GM23338 (cell line): ENCODE data around the gene KAT14. TPM values are rescaled to one million over a fixed set of nuclear protein-coding genes. Genes with fewer than 3 reads are reported as not detected.

Experiments
- ATAC-seq: fragments of 200-7000 bp; cut with Tn5 transposase; 3 replicates; pipeline ENCODE4 v1.9.1; 2020
- DNase-seq: peaks from one replicate; pipeline ENCODE4 v3.0.0-alpha.2; 2015; ENCODE audit warnings: low spot score
- H2AFZ ChIP-seq: fragments of 200-600 bp; sonication (generic); 2 replicates; pipeline ENCODE4 v1.8.0; 2016; ENCODE audit warnings: antibody characterized with exemption, mild to moderate bottlenecking, moderate library complexity
- H3F3A ChIP-seq: fragments of 200-600 bp; sonication (generic); replicated peaks from 2 replicates; pipeline ENCODE4 v1.8.0; 2017; ENCODE audit warnings: antibody characterized with exemption, mixed run types, low read depth
- H3K27ac ChIP-seq: fragments of 200-600 bp; sonication (generic); 2 replicates; pipeline ENCODE4 v1.6.1; 2016; ENCODE audit warnings: low read depth
- H3K27me3 ChIP-seq: fragments of 200-600 bp; sonication (generic); 2 replicates; pipeline ENCODE4 v1.8.0; 2016; ENCODE audit warnings: mild to moderate bottlenecking, mixed run types, moderate library complexity; ENCODE audit not compliant: insufficient read depth
- H3K36me3 ChIP-seq: fragments of 200-600 bp; sonication (generic); 2 replicates; pipeline ENCODE4 v1.8.0; 2016; ENCODE audit warnings: mild to moderate bottlenecking; ENCODE audit not compliant: insufficient read depth
- H3K4me1 ChIP-seq: fragments of 200-600 bp; sonication (generic); 2 replicates; pipeline ENCODE4 v1.8.0; 2016; ENCODE audit warnings: mild to moderate bottlenecking, moderate library complexity; ENCODE audit not compliant: insufficient read depth
- H3K4me2 ChIP-seq: fragments of 200-600 bp; sonication (generic); 2 replicates; pipeline ENCODE4 v1.7.1; 2017; ENCODE audit warnings: mixed run types
- H3K4me3 ChIP-seq: fragments of 200-600 bp; sonication (generic); 2 replicates; pipeline ENCODE4 v1.6.1; 2016; ENCODE audit warnings: mixed run types
- H3K79me2 ChIP-seq: fragments of 200-600 bp; sonication (generic); replicated peaks from 2 replicates; pipeline ENCODE4 v1.8.0; 2017; ENCODE audit warnings: mild to moderate bottlenecking; ENCODE audit not compliant: insufficient read depth
- H3K9me2 ChIP-seq: fragments of 200-600 bp; sonication (generic); 2 replicates; pipeline ENCODE4 v1.8.0; 2017; ENCODE audit not compliant: insufficient read depth
- H4K20me1 ChIP-seq: fragments of 200-600 bp; sonication (generic); replicated peaks from 2 replicates; pipeline ENCODE4 v1.8.0; 2017; ENCODE audit warnings: mild to moderate bottlenecking; ENCODE audit not compliant: insufficient read depth
- H3K27ac Mint-ChIP-seq: 2 replicates; pipeline ENCODE4 v1.8.0; 2020; ENCODE audit warnings: inconsistent platforms, mild to moderate bottlenecking, moderate library complexity, mixed read lengths
- H3K27me3 Mint-ChIP-seq: 3 replicates; pipeline ENCODE4 v1.8.0; 2022; ENCODE audit warnings: low read depth, mild to moderate bottlenecking, moderate library complexity, mixed read lengths, inconsistent platforms; ENCODE audit not compliant: insufficient read depth, poor library complexity
- H3K36me3 Mint-ChIP-seq: 3 replicates; pipeline ENCODE4 v1.8.0; 2021; ENCODE audit warnings: low read depth, mild to moderate bottlenecking, inconsistent platforms, moderate library complexity, mixed read lengths
- H3K4me1 Mint-ChIP-seq: 3 replicates; pipeline ENCODE4 v1.8.0; 2020; ENCODE audit warnings: mild to moderate bottlenecking, inconsistent platforms, mixed read lengths
- H3K4me3 Mint-ChIP-seq: 3 replicates; pipeline ENCODE4 v1.8.0; 2021; ENCODE audit warnings: moderate library complexity, mild to moderate bottlenecking, inconsistent platforms, mixed read lengths
- H3K9me3 Mint-ChIP-seq: 3 replicates; pipeline ENCODE4 v1.8.0; 2020; ENCODE audit warnings: moderate library complexity, mild to moderate bottlenecking, inconsistent platforms, mixed read lengths
- JUNB ChIP-seq: IDR thresholded peaks from one replicate; pipeline ENCODE4 v1.6.1; 2016; ENCODE audit warnings: antibody characterized with exemption; ENCODE audit not compliant: unreplicated experiment
- ZNF114 ChIP-seq: fragments of 250-450 bp; sonication (Bioruptor Pico); IDR thresholded peaks from 2 replicates; pipeline ENCODE4 v1.5.0; 2020; ENCODE audit warnings: mild to moderate bottlenecking, moderate library complexity
- ZNF331 ChIP-seq: fragments of 250-450 bp; sonication (Bioruptor Pico); IDR thresholded peaks from 2 replicates; pipeline ENCODE4 v1.5.0; 2020; ENCODE audit warnings: low read depth, mild to moderate bottlenecking, moderate library complexity
- ZNF462 ChIP-seq: fragments of 250-450 bp; sonication (Bioruptor Pico); IDR thresholded peaks from 2 replicates; pipeline ENCODE4 v1.5.0; 2020; ENCODE audit warnings: mild to moderate bottlenecking, moderate library complexity
- polyA plus RNA-seq: library from polyadenylated mRNA; unstranded; fragments of >200 nt; fragmentation: Nextera tagmentation; extraction: Ambion mirVana; gene quantifications from 2 replicates; pipeline ENCODE4 v1.2.1, GENCODE V29; 2016
- total RNA-seq: library from RNA; depleted of rRNA; stranded (reverse); fragments of >200 nt; shearing (Covaris generic); gene quantifications from 2 replicates; pipeline ENCODE4 v1.2.3, GENCODE V29; 2014

Gene KAT14
- total and polyA plus RNA-seq, 2 experiments from 2014 or later = 17.8 to 25.0 TPM

- TF ChIP-seq ZNF462 (CRISPR knock-in tag) = no peak
Observed at GRCh38 chr20:18166950-18167349, 29.3 kb downstream of the KAT14 start (continued).

- DNase-seq (no peak), ATAC-seq (no peak)
- H2AFZ ChIP-seq = no peak overlapping the region
- H3K79me2 ChIP-seq = peaks cover 79% of the 10 kb centered on the region
- H3K4me1 ChIP-seq = no peaks in the 10 kb centered on the region
- H4K20me1 ChIP-seq = peaks cover 4% of the 10 kb centered on the region
- H3K4me1 Mint-ChIP-seq = peaks cover 12% of the 10 kb centered on the region
- H3F3A ChIP-seq = no peaks in the 10 kb centered on the region
- H3K9me2 ChIP-seq = peaks cover 5% of the 10 kb centered on the region; the same call in 1 of the 2 replicates
- H3K36me3 ChIP-seq = no peaks in the 10 kb centered on the region; the same call in 1 of the 2 replicates
- peaks cover 38% of the 10 kb centered on the region for H3K36me3 Mint-ChIP-seq
- TF ChIP-seq JUNB = no peak
- no peak for TF ChIP-seq ZNF114 (CRISPR knock-in tag)
- no peak for TF ChIP-seq ZNF331 (CRISPR knock-in tag)
- no peak overlapping the region; the same call in 1 of the 2 replicates for H3K27ac Mint-ChIP-seq
- no peaks in the 10 kb centered on the region for H3K27me3 ChIP-seq
- no peak overlapping the region for H3K4me2 ChIP-seq
- H3K27ac ChIP-seq = no peak overlapping the region
- H3K27me3 Mint-ChIP-seq = peaks cover 7% of the 10 kb centered on the region
- no peak overlapping the region for H3K4me3 Mint-ChIP-seq
- H3K4me3 ChIP-seq = no peak overlapping the region
- H3K9me3 Mint-ChIP-seq = no peaks in the 10 kb centered on the region
Observed at GRCh38 chr20:18172379-18172778, 34.7 kb downstream of the KAT14 start.
